ENCODE measurements around the gene TUBE1.
A peak's percentile ranks its signal among the peaks of the same experiment; 100 is the strongest.

Gene TUBE1

DNA sequence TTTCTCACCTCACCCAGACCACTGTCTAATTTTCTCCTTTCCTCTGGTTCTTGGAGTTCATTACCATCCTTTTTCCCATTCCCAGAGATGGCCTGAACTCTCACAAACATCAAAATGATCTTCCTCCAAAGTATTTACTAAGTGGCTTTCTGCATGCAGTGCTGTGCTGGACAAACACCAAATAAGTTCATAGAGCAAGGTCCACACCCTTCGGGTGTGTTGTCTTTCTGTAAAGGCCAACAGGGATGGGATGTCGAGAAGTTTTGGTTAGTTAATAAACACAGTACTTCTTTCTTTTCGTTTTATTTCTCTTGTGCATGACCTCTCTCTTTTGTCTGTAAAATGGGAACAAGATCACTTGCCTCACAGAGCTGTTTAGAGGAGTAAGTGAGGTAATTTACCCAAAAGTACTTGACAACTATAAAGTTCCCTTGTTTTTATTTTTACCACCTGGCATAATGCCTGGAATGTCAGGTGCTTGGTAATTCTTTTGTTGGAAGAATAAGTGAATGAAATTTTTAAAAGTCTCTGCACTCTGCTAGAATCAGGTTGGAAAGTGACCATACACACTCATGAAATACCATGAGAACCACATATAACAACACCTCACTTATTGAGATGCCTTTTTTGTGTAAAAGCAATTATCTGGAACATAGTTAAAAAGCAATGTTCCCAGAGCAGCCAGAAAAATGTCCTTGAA, 56.2 kb downstream of the TUBE1 start:
- TF ChIP-seq, protein P1, sequence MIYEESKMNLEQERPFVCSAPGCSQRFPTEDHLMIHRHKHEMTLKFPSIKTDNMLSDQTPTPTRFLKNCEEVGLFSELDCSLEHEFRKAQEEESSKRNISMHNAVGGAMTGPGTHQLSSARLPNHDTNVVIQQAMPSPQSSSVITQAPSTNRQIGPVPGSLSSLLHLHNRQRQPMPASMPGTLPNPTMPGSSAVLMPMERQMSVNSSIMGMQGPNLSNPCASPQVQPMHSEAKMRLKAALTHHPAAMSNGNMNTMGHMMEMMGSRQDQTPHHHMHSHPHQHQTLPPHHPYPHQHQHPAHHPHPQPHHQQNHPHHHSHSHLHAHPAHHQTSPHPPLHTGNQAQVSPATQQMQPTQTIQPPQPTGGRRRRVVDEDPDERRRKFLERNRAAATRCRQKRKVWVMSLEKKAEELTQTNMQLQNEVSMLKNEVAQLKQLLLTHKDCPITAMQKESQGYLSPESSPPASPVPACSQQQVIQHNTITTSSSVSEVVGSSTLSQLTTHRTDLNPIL (CRISPR knock-in tag; IDR thresholded peaks at IDR 0.05; ENCODE audit: low read depth): no peak
- TF ChIP-seq, protein P2, sequence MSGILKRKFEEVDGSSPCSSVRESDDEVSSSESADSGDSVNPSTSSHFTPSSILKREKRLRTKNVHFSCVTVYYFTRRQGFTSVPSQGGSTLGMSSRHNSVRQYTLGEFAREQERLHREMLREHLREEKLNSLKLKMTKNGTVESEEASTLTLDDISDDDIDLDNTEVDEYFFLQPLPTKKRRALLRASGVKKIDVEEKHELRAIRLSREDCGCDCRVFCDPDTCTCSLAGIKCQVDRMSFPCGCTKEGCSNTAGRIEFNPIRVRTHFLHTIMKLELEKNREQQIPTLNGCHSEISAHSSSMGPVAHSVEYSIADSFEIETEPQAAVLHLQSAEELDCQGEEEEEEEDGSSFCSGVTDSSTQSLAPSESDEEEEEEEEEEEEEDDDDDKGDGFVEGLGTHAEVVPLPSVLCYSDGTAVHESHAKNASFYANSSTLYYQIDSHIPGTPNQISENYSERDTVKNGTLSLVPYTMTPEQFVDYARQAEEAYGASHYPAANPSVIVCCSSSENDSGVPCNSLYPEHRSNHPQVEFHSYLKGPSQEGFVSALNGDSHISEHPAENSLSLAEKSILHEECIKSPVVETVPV (CRISPR knock-in tag; IDR thresholded peaks at IDR 0.05): no peak
- TF ChIP-seq SNAI2 (CRISPR knock-in tag; IDR thresholded peaks at IDR 0.05) (no peak), GLIS3 (CRISPR knock-in tag; IDR thresholded peaks at IDR 0.05) (no peak), TCF4 (CRISPR knock-in tag; IDR thresholded peaks at IDR 0.05; ENCODE audit: borderline replicate concordance) (no peak), ESRRG (CRISPR knock-in tag; IDR thresholded peaks at IDR 0.05) (no peak), ZFP3 (CRISPR knock-in tag; IDR thresholded peaks at IDR 0.05) (no peak)

DNA sequence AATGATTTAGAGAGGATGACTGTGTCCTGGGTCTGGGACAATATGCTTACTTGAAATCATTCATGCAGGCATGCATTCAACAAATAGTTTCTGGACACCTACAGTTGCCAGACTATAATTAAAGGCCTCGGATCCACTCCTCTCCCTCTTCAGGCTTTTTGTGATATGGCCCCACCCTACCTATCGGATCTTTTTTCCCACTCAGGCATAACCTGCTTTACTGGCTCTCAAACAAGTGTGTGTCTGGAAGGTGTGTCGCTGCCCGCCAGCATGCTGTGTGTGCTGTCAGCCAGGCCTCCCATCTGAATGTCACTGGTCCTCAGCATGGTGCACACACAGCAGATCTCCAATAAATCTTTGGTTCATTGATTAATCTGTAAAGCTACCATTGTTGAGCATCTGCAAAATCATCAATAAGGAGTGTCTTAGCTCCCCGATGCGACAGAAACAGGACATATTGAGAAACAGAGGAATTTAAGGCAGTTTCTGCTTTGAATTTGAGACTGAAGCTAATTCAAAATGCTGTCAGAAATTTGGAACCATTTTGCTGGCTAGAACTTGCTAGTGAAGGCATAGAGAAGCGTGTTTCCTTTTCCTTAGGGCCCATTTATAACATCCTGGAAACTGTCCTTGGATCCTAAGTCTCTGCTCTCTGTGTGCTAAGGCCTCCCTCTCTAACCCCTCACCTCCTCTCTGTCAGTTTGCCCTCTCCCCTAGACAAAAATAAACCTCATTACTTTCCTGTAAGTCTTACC, 56.9 kb downstream of the TUBE1 start:
- TF ChIP-seq ZFP3 (CRISPR knock-in tag; IDR thresholded peaks at IDR 0.05) (no peak), BACH2 (CRISPR knock-in tag; IDR thresholded peaks at IDR 0.05; ENCODE audit: borderline replicate concordance) (no peak), ARNTL (CRISPR knock-in tag; IDR thresholded peaks at IDR 0.05; ENCODE audit: borderline replicate concordance, low read depth) (no peak), SNAI2 (CRISPR knock-in tag; IDR thresholded peaks at IDR 0.05) (no peak), ZFP30 (CRISPR knock-in tag; IDR thresholded peaks at IDR 0.05) (no peak), ZC3H10 (CRISPR knock-in tag; IDR thresholded peaks at IDR 0.05) (no peak)
- TF ChIP-seq, protein P3, sequence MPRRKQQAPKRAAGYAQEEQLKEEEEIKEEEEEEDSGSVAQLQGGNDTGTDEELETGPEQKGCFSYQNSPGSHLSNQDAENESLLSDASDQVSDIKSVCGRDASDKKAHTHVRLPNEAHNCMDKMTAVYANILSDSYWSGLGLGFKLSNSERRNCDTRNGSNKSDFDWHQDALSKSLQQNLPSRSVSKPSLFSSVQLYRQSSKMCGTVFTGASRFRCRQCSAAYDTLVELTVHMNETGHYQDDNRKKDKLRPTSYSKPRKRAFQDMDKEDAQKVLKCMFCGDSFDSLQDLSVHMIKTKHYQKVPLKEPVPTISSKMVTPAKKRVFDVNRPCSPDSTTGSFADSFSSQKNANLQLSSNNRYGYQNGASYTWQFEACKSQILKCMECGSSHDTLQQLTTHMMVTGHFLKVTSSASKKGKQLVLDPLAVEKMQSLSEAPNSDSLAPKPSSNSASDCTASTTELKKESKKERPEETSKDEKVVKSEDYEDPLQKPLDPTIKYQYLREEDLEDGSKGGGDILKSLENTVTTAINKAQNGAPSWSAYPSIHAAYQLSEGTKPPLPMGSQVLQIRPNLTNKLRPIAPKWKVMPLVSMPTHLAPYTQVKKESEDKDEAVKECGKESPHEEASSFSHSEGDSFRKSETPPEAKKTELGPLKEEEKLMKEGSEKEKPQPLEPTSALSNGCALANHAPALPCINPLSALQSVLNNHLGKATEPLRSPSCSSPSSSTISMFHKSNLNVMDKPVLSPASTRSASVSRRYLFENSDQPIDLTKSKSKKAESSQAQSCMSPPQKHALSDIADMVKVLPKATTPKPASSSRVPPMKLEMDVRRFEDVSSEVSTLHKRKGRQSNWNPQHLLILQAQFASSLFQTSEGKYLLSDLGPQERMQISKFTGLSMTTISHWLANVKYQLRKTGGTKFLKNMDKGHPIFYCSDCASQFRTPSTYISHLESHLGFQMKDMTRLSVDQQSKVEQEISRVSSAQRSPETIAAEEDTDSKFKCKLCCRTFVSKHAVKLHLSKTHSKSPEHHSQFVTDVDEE (CRISPR knock-in tag; IDR thresholded peaks at IDR 0.05): no peak
- no peak for ATAC-seq

More for the DNA sequence above, 56.2 kb downstream of the TUBE1 start:
- ATAC-seq: no peak

DNA sequence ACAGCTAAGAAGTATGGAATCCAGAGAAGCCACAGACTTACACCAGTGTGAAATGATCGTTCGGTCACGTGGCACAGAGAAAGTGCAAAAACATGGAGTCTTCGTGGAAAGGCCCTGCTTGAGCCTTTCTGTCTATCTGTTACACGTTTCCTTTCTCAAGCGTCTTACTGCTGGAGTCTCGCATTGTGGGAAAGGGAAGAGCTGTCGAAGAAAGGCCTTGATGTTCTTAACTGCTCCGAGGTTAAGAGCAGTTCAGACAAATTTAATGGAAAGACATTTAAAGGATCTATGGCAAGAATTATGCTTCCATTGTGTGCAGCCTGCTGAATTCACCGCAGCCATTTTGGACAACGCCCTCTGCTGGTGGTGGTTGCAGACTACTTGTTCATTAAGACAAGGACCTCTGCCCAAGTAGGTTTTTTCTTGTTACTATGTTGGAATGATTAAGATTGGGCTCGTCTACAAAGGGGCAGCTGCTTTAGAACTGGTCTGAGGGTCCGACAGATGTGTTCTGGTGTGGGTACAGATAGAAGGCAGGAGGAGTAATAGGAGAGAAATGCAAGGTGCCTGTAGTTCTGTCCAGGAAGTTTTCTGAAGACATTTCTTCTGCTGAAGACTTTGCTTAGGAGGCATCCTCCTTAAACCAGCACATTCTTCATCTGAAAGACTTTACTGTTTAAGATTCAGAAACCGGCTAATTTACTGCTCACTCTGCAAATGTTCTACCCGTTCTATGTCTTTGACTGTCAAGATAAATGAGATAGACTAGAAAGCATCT, 58.0 kb downstream of the TUBE1 start:
- TF ChIP-seq PPARA (CRISPR knock-in tag; IDR thresholded peaks at IDR 0.05; ENCODE audit: borderline replicate concordance) (no peak), SNAI2 (CRISPR knock-in tag; IDR thresholded peaks at IDR 0.05) (no peak), GLIS3 (CRISPR knock-in tag; IDR thresholded peaks at IDR 0.05) (no peak), ESRRG (CRISPR knock-in tag; IDR thresholded peaks at IDR 0.05) (no peak), TOX (CRISPR knock-in tag; IDR thresholded peaks at IDR 0.05; ENCODE audit: borderline replicate concordance) (no peak), ZFP3 (CRISPR knock-in tag; IDR thresholded peaks at IDR 0.05) (no peak), ZNF8 (CRISPR knock-in tag; IDR thresholded peaks at IDR 0.05) (no peak), CSDC2 (CRISPR knock-in tag; IDR thresholded peaks at IDR 0.05) (no peak), TCF4 (CRISPR knock-in tag; IDR thresholded peaks at IDR 0.05; ENCODE audit: borderline replicate concordance) (no peak), ZFP30 (CRISPR knock-in tag; IDR thresholded peaks at IDR 0.05) (no peak), ISL1 (CRISPR knock-in tag; IDR thresholded peaks at IDR 0.05) (no peak), ZNF70 (CRISPR knock-in tag; IDR thresholded peaks at IDR 0.05) (no peak), OSR1 (CRISPR knock-in tag; IDR thresholded peaks at IDR 0.05) (no peak), RARB (CRISPR knock-in tag; IDR thresholded peaks at IDR 0.05) (no peak)
- TF ChIP-seq, protein P2 (CRISPR knock-in tag; IDR thresholded peaks at IDR 0.05): no peak
- TF ChIP-seq, protein P4, sequence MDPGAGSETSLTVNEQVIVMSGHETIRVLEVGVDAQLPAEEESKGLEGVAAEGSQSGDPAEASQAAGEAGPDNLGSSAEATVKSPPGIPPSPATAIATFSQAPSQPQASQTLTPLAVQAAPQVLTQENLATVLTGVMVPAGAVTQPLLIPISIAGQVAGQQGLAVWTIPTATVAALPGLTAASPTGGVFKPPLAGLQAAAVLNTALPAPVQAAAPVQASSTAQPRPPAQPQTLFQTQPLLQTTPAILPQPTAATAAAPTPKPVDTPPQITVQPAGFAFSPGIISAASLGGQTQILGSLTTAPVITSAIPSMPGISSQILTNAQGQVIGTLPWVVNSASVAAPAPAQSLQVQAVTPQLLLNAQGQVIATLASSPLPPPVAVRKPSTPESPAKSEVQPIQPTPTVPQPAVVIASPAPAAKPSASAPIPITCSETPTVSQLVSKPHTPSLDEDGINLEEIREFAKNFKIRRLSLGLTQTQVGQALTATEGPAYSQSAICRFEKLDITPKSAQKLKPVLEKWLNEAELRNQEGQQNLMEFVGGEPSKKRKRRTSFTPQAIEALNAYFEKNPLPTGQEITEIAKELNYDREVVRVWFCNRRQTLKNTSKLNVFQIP (CRISPR knock-in tag; IDR thresholded peaks at IDR 0.05; ENCODE audit: borderline replicate concordance, low read depth): no peak
- TF ChIP-seq, protein P5, sequence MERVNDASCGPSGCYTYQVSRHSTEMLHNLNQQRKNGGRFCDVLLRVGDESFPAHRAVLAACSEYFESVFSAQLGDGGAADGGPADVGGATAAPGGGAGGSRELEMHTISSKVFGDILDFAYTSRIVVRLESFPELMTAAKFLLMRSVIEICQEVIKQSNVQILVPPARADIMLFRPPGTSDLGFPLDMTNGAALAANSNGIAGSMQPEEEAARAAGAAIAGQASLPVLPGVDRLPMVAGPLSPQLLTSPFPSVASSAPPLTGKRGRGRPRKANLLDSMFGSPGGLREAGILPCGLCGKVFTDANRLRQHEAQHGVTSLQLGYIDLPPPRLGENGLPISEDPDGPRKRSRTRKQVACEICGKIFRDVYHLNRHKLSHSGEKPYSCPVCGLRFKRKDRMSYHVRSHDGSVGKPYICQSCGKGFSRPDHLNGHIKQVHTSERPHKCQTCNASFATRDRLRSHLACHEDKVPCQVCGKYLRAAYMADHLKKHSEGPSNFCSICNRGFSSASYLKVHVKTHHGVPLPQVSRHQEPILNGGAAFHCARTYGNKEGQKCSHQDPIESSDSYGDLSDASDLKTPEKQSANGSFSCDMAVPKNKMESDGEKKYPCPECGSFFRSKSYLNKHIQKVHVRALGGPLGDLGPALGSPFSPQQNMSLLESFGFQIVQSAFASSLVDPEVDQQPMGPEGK (CRISPR knock-in tag; IDR thresholded peaks at IDR 0.05; ENCODE audit: borderline replicate concordance): no peak
- TF ChIP-seq, protein P1 (CRISPR knock-in tag; IDR thresholded peaks at IDR 0.05; ENCODE audit: low read depth): no peak
- peak; percentile 88 for ATAC-seq

All from SK-N-SH treated with all-trans-retinoic acid at 6 μM for 48 hours (cell line).